Measurements from ENCODE around the gene PHC3. TPM values are rescaled to one million over a fixed set of nuclear protein-coding genes. Genes with fewer than 3 reads are reported as not detected.

The PHC3 gene
- polyA plus RNA-seq, 1 donor (not counting 4 experiments of a cell fraction or from before 2014, with no cell fraction given): 32.2 TPM

- no peaks in the 10 kb centered on the region for H3K9me1 ChIP-seq (ENCODE audit: control insufficient read depth, extremely low read depth, insufficient read depth, low read length)
- no peaks in the 10 kb centered on the region for H3K9me3 ChIP-seq (ENCODE audit: control insufficient read depth, low read depth, low read length)
- dilution Hi-C loops (cut with MboI; ENCODE audit: extremely low pct_ligation_motif_present, low sequenced_read_pairs): no loop called here
- TF ChIP-seq EZH2 (IDR thresholded peaks at IDR 0.05; ENCODE audit: low read length) (no peak), CTCF (optimal IDR thresholded peaks at IDR 0.05 in 1 of 3, IDR thresholded peaks at IDR 0.05 in 1 of 3, conservative IDR thresholded peaks at IDR 0.05 in 1 of 3; ENCODE audit: extremely low read depth in 1 of 3, insufficient read depth in 2 of 3, low read length in 3 of 3) (no peak)
- no peak overlapping the region for H3K9ac ChIP-seq (ENCODE audit: control insufficient read depth, extremely low read depth, insufficient read depth, low read length)
- H3K36me3 ChIP-seq (ENCODE audit: control insufficient read depth in 2 of 2, extremely low read depth in 1 of 2, insufficient read depth in 2 of 2, low read length in 2 of 2): peaks cover 0 to 8% of the 10 kb centered on the region in 2 experiments
- H3K27ac ChIP-seq (ENCODE audit: control insufficient read depth, insufficient read depth, low read length): no peak overlapping the region
- H3K4me2 ChIP-seq (ENCODE audit: control insufficient read depth, extremely low read depth, insufficient read depth, low read depth, low read length): no peak overlapping the region
- H3K4me3 ChIP-seq (ENCODE audit: control insufficient read depth in 2 of 3, extremely low read depth in 1 of 3, insufficient read depth in 2 of 3, low read depth in 1 of 3, low read length in 3 of 3): no peak overlapping the region
- no peak overlapping the region for H2AFZ ChIP-seq (ENCODE audit: control insufficient read depth, low read length)
- FAIRE-seq: peak; percentile 48
- no peaks in the 10 kb centered on the region for H3K4me1 ChIP-seq (ENCODE audit: control insufficient read depth, extremely low read depth, insufficient read depth, low read length)
- H3K27me3 ChIP-seq (ENCODE audit: control insufficient read depth, extremely low read depth, insufficient read depth, low read length): no peaks in the 10 kb centered on the region
- peaks cover 15% of the 10 kb centered on the region for H3K79me2 ChIP-seq (ENCODE audit: control insufficient read depth, insufficient read depth, low read length)
- no peak for DNase-seq (ENCODE audit: low read depth, low spot score)
- H4K20me1 ChIP-seq (ENCODE audit: control insufficient read depth, extremely low read depth, insufficient read depth, low read length): no peaks in the 10 kb centered on the region
Observed at GRCh38 chr3:170144437-170144843, 37.1 kb downstream of the PHC3 start.

GRCh38 chr3:170142373-170142772 lies 39.2 kb downstream of the PHC3 start:
- Histone ChIP-seq H3K36me3 (ENCODE audit: control insufficient read depth in 2 of 2, extremely low read depth in 1 of 2, insufficient read depth in 2 of 2, low read length in 2 of 2) (peaks cover 0 to 3% of the 10 kb centered on the region in 2 experiments), H3K79me2 (ENCODE audit: control insufficient read depth, insufficient read depth, low read length) (peaks cover 6% of the 10 kb centered on the region), H3K4me2 (ENCODE audit: control insufficient read depth, extremely low read depth, insufficient read depth, low read depth, low read length) (no peak overlapping the region), H3K4me1 (ENCODE audit: control insufficient read depth, extremely low read depth, insufficient read depth, low read length) (no peaks in the 10 kb centered on the region), H3K27me3 (ENCODE audit: control insufficient read depth, extremely low read depth, insufficient read depth, low read length) (no peaks in the 10 kb centered on the region), H3K9me3 (ENCODE audit: control insufficient read depth, low read depth, low read length) (no peaks in the 10 kb centered on the region), H4K20me1 (ENCODE audit: control insufficient read depth, extremely low read depth, insufficient read depth, low read length) (no peaks in the 10 kb centered on the region), H3K4me3 (ENCODE audit: control insufficient read depth in 2 of 3, extremely low read depth in 1 of 3, insufficient read depth in 2 of 3, low read depth in 1 of 3, low read length in 3 of 3) (no peak overlapping the region), H3K27ac (ENCODE audit: control insufficient read depth, insufficient read depth, low read length) (no peak overlapping the region), H3K9ac (ENCODE audit: control insufficient read depth, extremely low read depth, insufficient read depth, low read length) (no peak overlapping the region), H2AFZ (ENCODE audit: control insufficient read depth, low read length) (no peak overlapping the region), H3K9me1 (ENCODE audit: control insufficient read depth, extremely low read depth, insufficient read depth, low read length) (no peaks in the 10 kb centered on the region)
- DNase-seq (ENCODE audit: low read depth, low spot score): no peak
- FAIRE-seq: no peak
- dilution Hi-C loops (cut with MboI; ENCODE audit: extremely low pct_ligation_motif_present, low sequenced_read_pairs): no loop called here
- no peak for TF ChIP-seq EZH2 (IDR thresholded peaks at IDR 0.05; ENCODE audit: low read length)
- no peak for TF ChIP-seq CTCF (optimal IDR thresholded peaks at IDR 0.05 in 1 of 3, IDR thresholded peaks at IDR 0.05 in 1 of 3, conservative IDR thresholded peaks at IDR 0.05 in 1 of 3; ENCODE audit: extremely low read depth in 1 of 3, insufficient read depth in 2 of 3, low read length in 3 of 3)

Data from keratinocyte (primary cell).